ENCODE results near the gene HOXB8. TPM values are rescaled to one million over a fixed set of nuclear protein-coding genes. Genes with fewer than 3 reads are reported as not detected.
A peak's percentile ranks its signal among the peaks of the same experiment; 100 is the strongest.

The HOXB8 gene
- total RNA-seq, 4 donors from 2014 or later, result 0.27 to 3.9 TPM; not detected in 2

DNA sequence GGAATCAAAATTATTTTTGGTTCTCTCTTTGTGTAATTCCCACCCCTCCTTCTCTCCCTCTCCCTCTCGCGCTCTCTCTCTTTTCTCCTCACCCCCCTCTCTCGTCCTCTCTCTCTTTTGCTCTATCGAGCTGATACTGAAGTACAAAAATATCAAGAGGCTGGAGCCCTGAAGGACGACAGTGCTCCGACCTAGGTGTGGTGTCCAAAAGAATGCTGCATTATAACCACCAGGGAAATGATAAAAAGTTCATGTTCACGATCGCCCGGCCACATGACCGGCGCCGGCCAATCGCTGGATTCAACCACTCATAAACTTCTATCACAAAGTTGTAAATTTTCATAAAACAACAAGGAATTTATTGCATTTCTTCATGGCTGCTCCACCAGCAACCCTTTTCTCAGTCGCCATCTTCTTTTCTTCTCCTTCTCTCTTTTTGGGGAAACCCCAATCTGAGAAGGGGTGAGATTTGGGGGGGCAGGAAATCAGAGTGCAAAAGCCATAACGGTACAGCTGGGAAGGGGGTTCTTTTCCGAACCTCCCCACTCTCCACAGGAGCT lies 10.2 kb downstream of the HOXB8 start, which contains the start of gene HOXB6:
Gene HOXB6, minus strand, starts transcription at position 217 of the 560 bp plus-strand sequence. CDS start 6,836 bp downstream, outside the sequence.
- H3K27ac ChIP-seq, result no peak within 1 kb of the TSS
- peaks cover 100% of the 10 kb centered on the region for H3K27me3 ChIP-seq
- TF ChIP-seq, protein P1, sequence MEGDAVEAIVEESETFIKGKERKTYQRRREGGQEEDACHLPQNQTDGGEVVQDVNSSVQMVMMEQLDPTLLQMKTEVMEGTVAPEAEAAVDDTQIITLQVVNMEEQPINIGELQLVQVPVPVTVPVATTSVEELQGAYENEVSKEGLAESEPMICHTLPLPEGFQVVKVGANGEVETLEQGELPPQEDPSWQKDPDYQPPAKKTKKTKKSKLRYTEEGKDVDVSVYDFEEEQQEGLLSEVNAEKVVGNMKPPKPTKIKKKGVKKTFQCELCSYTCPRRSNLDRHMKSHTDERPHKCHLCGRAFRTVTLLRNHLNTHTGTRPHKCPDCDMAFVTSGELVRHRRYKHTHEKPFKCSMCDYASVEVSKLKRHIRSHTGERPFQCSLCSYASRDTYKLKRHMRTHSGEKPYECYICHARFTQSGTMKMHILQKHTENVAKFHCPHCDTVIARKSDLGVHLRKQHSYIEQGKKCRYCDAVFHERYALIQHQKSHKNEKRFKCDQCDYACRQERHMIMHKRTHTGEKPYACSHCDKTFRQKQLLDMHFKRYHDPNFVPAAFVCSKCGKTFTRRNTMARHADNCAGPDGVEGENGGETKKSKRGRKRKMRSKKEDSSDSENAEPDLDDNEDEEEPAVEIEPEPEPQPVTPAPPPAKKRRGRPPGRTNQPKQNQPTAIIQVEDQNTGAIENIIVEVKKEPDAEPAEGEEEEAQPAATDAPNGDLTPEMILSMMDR (IDR thresholded peaks at IDR 0.05), result no peak
- TF ChIP-seq POLR2AphosphoS5 (IDR thresholded peaks at IDR 0.05) (no peak), POLR2A (IDR thresholded peaks at IDR 0.05) (no peak), EP300 (IDR thresholded peaks at IDR 0.05) (no peak)
- no peaks in the 10 kb centered on the region for H3K36me3 ChIP-seq
- peaks cover 0 to 28% (median 4%) of the 10 kb centered on the region in 3 donors for H3K4me1 ChIP-seq
- ATAC-seq, result no peak
- no peaks in the 10 kb centered on the region for H3K9me3 ChIP-seq
- peak within 1 kb of the TSS in 1 of 2 donors; percentile 14 for H3K4me3 ChIP-seq
- WGBS, 2 donors (ENCODE audit: low coverage in 1 of 2), result 24 to 25% methylated on average over 13 to 15 of the region's 16 CpGs

GRCh38 chr17:48603959-48604769 lies 10.9 kb downstream of the HOXB8 start:
- no peak overlapping the region for H3K27ac ChIP-seq
- WGBS, 2 donors (ENCODE audit: low coverage in 1 of 2), result 5 to 9% methylated on average over 9 to 14 of the region's 21 CpGs
- H3K4me1 ChIP-seq, result peaks cover 0 to 25% (median 4%) of the 10 kb centered on the region in 3 donors
- H3K9me3 ChIP-seq, result no peaks in the 10 kb centered on the region
- H3K27me3 ChIP-seq, result peaks cover 100% of the 10 kb centered on the region
- no peak for TF ChIP-seq POLR2AphosphoS5 (IDR thresholded peaks at IDR 0.05)
- TF ChIP-seq POLR2A (IDR thresholded peaks at IDR 0.05), result no peak
- TF ChIP-seq EP300 (IDR thresholded peaks at IDR 0.05), result no peak
- TF ChIP-seq, protein P1 (IDR thresholded peaks at IDR 0.05), result no peak
- peak overlapping the region in 1 of 2 donors; percentile 14 for H3K4me3 ChIP-seq
- no peaks in the 10 kb centered on the region for H3K36me3 ChIP-seq
- ATAC-seq, result no peak

DNA sequence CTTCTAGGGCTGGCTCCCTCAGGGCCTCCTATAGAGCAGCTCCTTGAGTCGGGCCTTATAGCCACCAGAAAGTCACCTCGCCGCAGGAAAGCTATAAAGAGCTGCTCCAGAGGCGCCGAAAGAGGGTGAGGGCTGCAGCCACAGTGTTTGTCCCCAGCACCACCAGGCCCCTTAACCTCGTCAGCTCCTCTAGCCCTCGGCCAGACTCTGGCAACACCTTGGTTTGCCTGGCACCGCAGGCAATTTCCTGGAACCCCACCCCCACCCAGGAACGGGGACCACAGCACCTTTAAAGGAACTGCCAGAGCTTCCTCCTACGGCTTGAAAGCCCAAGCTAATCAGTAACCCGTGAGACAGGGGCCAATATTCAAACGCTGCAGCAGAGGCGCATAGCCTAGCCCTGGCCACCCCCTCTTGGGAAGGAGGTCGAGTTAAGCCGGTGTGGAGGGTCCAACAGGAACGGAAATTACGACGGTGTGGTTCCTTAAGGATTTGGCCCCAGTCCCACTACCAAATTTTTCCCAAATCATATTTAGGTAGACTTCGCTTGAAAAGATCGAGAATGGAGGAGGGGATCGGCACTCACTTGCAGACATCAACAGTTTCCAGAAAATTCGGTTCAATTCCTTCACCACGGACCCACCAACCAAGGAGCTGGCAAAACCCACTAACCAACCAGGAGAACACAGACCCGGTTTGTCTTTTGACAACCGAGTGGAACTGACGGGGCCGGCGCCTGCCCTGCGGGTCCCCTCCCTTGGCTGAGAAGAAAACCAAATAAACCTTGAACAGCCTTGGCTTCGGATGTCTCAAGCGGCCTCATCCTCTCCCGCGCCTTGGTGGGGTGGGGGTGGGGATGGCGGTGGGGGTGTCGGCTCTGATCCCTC lies 13.3 kb downstream of the HOXB8 start:
- ATAC-seq, result no peak
- Histone ChIP-seq H3K4me3 (no peak overlapping the region), H3K36me3 (no peaks in the 10 kb centered on the region), H3K27me3 (peaks cover 100% of the 10 kb centered on the region), H3K27ac (no peak overlapping the region), H3K4me1 (peaks cover 0 to 47% (median 4%) of the 10 kb centered on the region in 3 donors), H3K9me3 (no peaks in the 10 kb centered on the region)
- 24 to 25% methylated on average over 8 to 12 of the region's 35 CpGs for WGBS, 2 donors (ENCODE audit: low coverage in 1 of 2)
- TF ChIP-seq, protein P1 (IDR thresholded peaks at IDR 0.05), result no peak
- TF ChIP-seq POLR2A (IDR thresholded peaks at IDR 0.05) (no peak), EP300 (IDR thresholded peaks at IDR 0.05) (no peak), POLR2AphosphoS5 (IDR thresholded peaks at IDR 0.05) (no peak)

GRCh38 chr17:48601207-48601538 lies 13.9 kb downstream of the HOXB8 start:
- Histone ChIP-seq H3K36me3 (no peaks in the 10 kb centered on the region), H3K4me3 (no peak overlapping the region), H3K27me3 (peaks cover 100% of the 10 kb centered on the region), H3K4me1 (peaks cover 0 to 54% (median 6%) of the 10 kb centered on the region in 3 donors), H3K9me3 (no peaks in the 10 kb centered on the region), H3K27ac (no peak overlapping the region)
- ATAC-seq, result no peak
- TF ChIP-seq POLR2A (IDR thresholded peaks at IDR 0.05), result no peak
- TF ChIP-seq POLR2AphosphoS5 (IDR thresholded peaks at IDR 0.05), result no peak
- TF ChIP-seq, protein P1 (IDR thresholded peaks at IDR 0.05), result no peak
- TF ChIP-seq EP300 (IDR thresholded peaks at IDR 0.05), result no peak
- WGBS, 2 donors (ENCODE audit: low coverage in 1 of 2), result 44 to 60% methylated on average over 1 to 4 of the region's 4 CpGs
